CD4-positive, alpha-beta memory T cell (primary cell): ENCODE results near the gene CISTR. TPM values are rescaled to one million over a fixed set of nuclear protein-coding genes. Genes with fewer than 3 reads are reported as not detected.

Source experiments
- polyA plus RNA-seq, 2 donors: library from polyadenylated mRNA; unstranded; fragments of 300-500 nt; fragmentation: Illumina TruSeq; gene quantifications; one replicate each; pipeline ENCODE4 v1.2.3, GENCODE V29; 2021
- total RNA-seq, 2 experiments: library from RNA; stranded (reverse); gene quantifications; one replicate each; pipeline ENCODE4 v1.2.3, GENCODE V29; 2021

Gene CISTR
- total and polyA plus RNA-seq, 4 experiments from 2014 or later: not detected

Other genes starting within 250 kb of the CISTR start
- gene NPFF, start 244.5 kb downstream of the CISTR start, total RNA-seq: not detected
- gene NPFF, start 244.5 kb downstream of the CISTR start, polyA plus RNA-seq: not detected
- 10 to 100 TPM; 26.8 to 35.8 TPM for gene ATF7, start 125.6 kb downstream of the CISTR start, total RNA-seq
- gene ATF7, start 125.6 kb downstream of the CISTR start, polyA plus RNA-seq: 10 to 100 TPM; 16.3 to 16.4 TPM
- 100 to 1,000 TPM; 238 to 246 TPM for gene ATP5MC2, start 75.9 kb downstream of the CISTR start, total RNA-seq
- gene ATP5MC2, start 75.9 kb downstream of the CISTR start, polyA plus RNA-seq: 100 to 1,000 TPM; 519 to 581 TPM
- 100 to 1,000 TPM; 177 to 178 TPM for gene CALCOCO1, start 24.5 kb downstream of the CISTR start, total RNA-seq
- 10 to 100 TPM; 77.3 to 88.3 TPM for gene CALCOCO1, start 24.5 kb downstream of the CISTR start, polyA plus RNA-seq
- not detected for gene HOXC13, start 186.9 kb upstream of the CISTR start, total RNA-seq
- gene HOXC13, start 186.9 kb upstream of the CISTR start, polyA plus RNA-seq: not detected
- gene HOXC12, start 202.9 kb upstream of the CISTR start, total RNA-seq: not detected
- not detected for gene HOXC12, start 202.9 kb upstream of the CISTR start, polyA plus RNA-seq
- gene HOXC11, start 221.1 kb upstream of the CISTR start, total RNA-seq: not detected
- gene HOXC11, start 221.1 kb upstream of the CISTR start, polyA plus RNA-seq: not detected
- not detected for gene HOTAIR, start 223.0 kb upstream of the CISTR start, total RNA-seq
- gene HOTAIR, start 223.0 kb upstream of the CISTR start, polyA plus RNA-seq: not detected
- gene HOXC10, start 233.2 kb upstream of the CISTR start, total RNA-seq: not detected
- gene HOXC10, start 233.2 kb upstream of the CISTR start, polyA plus RNA-seq: not detected
- not detected for gene HOXC9, start 248.2 kb upstream of the CISTR start, total RNA-seq
- not detected for gene HOXC9, start 248.2 kb upstream of the CISTR start, polyA plus RNA-seq